Stomach smooth muscle (tissue), 2 donors: ENCODE measurements around the gene CLEC2B.

ENCODE experiments used
- H3K27ac ChIP-seq: one replicate; pipeline ENCODE4 v1.7.0; 2013; ENCODE audit warnings: mild to moderate bottlenecking, low read length, inconsistent platforms
- H3K27me3 ChIP-seq, 2 donors: one replicate each; pipeline ENCODE4 v1.7.0; 2013; ENCODE audit warnings: low read length in 2 of 2; ENCODE audit not compliant: insufficient read depth in 2 of 2, control insufficient read depth in 1 of 2
- H3K36me3 ChIP-seq, 2 donors: one replicate each; pipeline ENCODE4 v1.7.0; 2013; ENCODE audit warnings: low read length in 2 of 2; ENCODE audit not compliant: control insufficient read depth in 2 of 2, insufficient read depth in 2 of 2
- H3K4me1 ChIP-seq: one replicate; pipeline ENCODE4 v1.7.0; 2013; ENCODE audit warnings: low read length; ENCODE audit not compliant: control insufficient read depth, insufficient read depth
- H3K4me3 ChIP-seq, 2 donors: one replicate each; pipeline ENCODE4 v1.7.0; 2013; ENCODE audit warnings: low read length in 2 of 2
- H3K9ac ChIP-seq, 2 donors: one replicate each; pipeline ENCODE4 v1.7.0; 2013; ENCODE audit warnings: low read length in 2 of 2, mild to moderate bottlenecking in 1 of 2
- H3K9me3 ChIP-seq, 2 donors: one replicate each; pipeline ENCODE4 v1.7.0; 2013; ENCODE audit warnings: low read length in 2 of 2; ENCODE audit not compliant: control insufficient read depth in 2 of 2
- donor health status: healthy.
- donor health status: Pancreatic carcinoma.

Gene CLEC2B

GRCh38 chr12:9809866-9810265 is 59.3 kb downstream of the CLEC2B start:
- no peaks in the 10 kb centered on the region for H3K36me3 ChIP-seq
- no peak overlapping the region for H3K27ac ChIP-seq
- H3K27me3 ChIP-seq: no peaks in the 10 kb centered on the region
- H3K4me1 ChIP-seq: no peaks in the 10 kb centered on the region
- no peak overlapping the region for H3K4me3 ChIP-seq
- H3K9ac ChIP-seq: no peak overlapping the region
- no peaks in the 10 kb centered on the region for H3K9me3 ChIP-seq

- Histone ChIP-seq H3K4me3 (no peak overlapping the region), H3K9ac (no peak overlapping the region), H3K27me3 (no peaks in the 10 kb centered on the region), H3K9me3 (no peaks in the 10 kb centered on the region), H3K36me3 (no peaks in the 10 kb centered on the region), H3K27ac (no peak overlapping the region), H3K4me1 (no peaks in the 10 kb centered on the region)
Observed at GRCh38 chr12:9809338-9809737, 59.8 kb downstream of the CLEC2B start.

- H3K36me3 ChIP-seq: no peaks in the 10 kb centered on the region
- H3K9ac ChIP-seq: no peak overlapping the region
- no peak overlapping the region for H3K4me3 ChIP-seq
- no peaks in the 10 kb centered on the region for H3K4me1 ChIP-seq
- no peaks in the 10 kb centered on the region for H3K9me3 ChIP-seq
- H3K27ac ChIP-seq: no peak overlapping the region
- no peaks in the 10 kb centered on the region for H3K27me3 ChIP-seq
Observed at GRCh38 chr12:9808504-9808903, 60.6 kb downstream of the CLEC2B start.

GRCh38 chr12:9806714-9807113 is 62.4 kb downstream of the CLEC2B start:
- Histone ChIP-seq H3K27ac (no peak overlapping the region), H3K4me3 (no peak overlapping the region), H3K4me1 (no peaks in the 10 kb centered on the region)

GRCh38 chr12:9805883-9806282 is 63.3 kb downstream of the CLEC2B start:
- H3K27ac ChIP-seq: no peak overlapping the region

More at GRCh38 chr12:9806714-9807113, 62.4 kb downstream of the CLEC2B start:
- H3K9me3 ChIP-seq: no peaks in the 10 kb centered on the region
- no peak overlapping the region for H3K9ac ChIP-seq
- no peaks in the 10 kb centered on the region for H3K36me3 ChIP-seq
- no peaks in the 10 kb centered on the region for H3K27me3 ChIP-seq

More at GRCh38 chr12:9805883-9806282, 63.3 kb downstream of the CLEC2B start:
- H3K9ac ChIP-seq: no peak overlapping the region
- H3K9me3 ChIP-seq: no peaks in the 10 kb centered on the region
- H3K36me3 ChIP-seq: no peaks in the 10 kb centered on the region
- H3K4me1 ChIP-seq: no peaks in the 10 kb centered on the region
- H3K27me3 ChIP-seq: no peaks in the 10 kb centered on the region
- H3K4me3 ChIP-seq: no peak overlapping the region
